Liver (tissue), 3 donors: ENCODE results near the gene PAPPA.

Experiments used
- EGR1 ChIP-seq, 2 donors: IDR thresholded peaks; 2 replicates each; pipeline ENCODE4 v1.6.1; 2016 to 2018; ENCODE audit warnings: antibody characterized with exemption in 2 of 2, low read depth in 2 of 2
- GABPA ChIP-seq, 2 donors: IDR thresholded peaks in 1 of 2; conservative IDR thresholded peaks in 1 of 2; 2 replicates each; pipeline ENCODE4 v1.6.1; 2016; ENCODE audit warnings: antibody characterized with exemption in 2 of 2, mild to moderate bottlenecking in 1 of 2, moderate library complexity in 1 of 2
- RAD21 ChIP-seq, 2 donors: IDR thresholded peaks; 2 replicates each; pipeline ENCODE4 v1.6.1; 2016; ENCODE audit warnings: antibody characterized with exemption in 2 of 2, mild to moderate bottlenecking in 2 of 2
- RXRA ChIP-seq, 2 donors: IDR thresholded peaks; 2 replicates each; pipeline ENCODE4 v1.6.1; 2017 to 2018; ENCODE audit warnings: antibody characterized with exemption in 2 of 2, mild to moderate bottlenecking in 1 of 2
- TAF1 ChIP-seq: conservative IDR thresholded peaks from 2 replicates; pipeline ENCODE4 v1.6.1; 2016; ENCODE audit warnings: antibody characterized with exemption, mild to moderate bottlenecking
- TF ChIP-seq, protein P1 (sequence below): fragments of 150-350 bp; IDR thresholded peaks from 2 replicates; pipeline ENCODE4 v1.5.1; 2017; ENCODE audit warnings: improper control_type of control experiment, low read depth, low read length; ENCODE audit not compliant: missing input control
- donor health status: healthy.
- donor health status: healthy.

DNA sequence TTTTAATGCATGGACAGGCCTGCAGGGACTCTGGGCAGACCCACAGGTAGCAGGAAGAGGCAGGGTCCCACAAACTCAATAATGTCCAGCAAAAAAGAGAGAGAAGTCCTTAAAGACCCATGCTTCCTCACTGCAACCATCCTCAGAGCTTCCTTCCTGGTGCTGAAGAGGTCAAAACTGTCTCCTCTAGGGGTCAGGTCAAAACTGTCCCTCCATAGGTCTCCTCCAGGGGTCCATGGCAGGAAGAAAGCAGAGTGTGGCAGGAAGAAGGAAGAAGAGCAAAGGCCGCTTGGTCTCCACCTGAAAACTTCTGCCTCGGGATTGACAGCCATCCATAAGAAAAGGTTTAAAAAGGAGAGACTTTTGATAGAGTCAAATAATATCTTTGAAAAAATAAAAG is 271.7 kb downstream of the PAPPA start:
- no peak for TF ChIP-seq EGR1 (IDR thresholded peaks at IDR 0.05; ENCODE audit: low read depth in 2 of 2)
- TF ChIP-seq RAD21 (IDR thresholded peaks at IDR 0.05), result no peak
- TF ChIP-seq, protein P1, sequence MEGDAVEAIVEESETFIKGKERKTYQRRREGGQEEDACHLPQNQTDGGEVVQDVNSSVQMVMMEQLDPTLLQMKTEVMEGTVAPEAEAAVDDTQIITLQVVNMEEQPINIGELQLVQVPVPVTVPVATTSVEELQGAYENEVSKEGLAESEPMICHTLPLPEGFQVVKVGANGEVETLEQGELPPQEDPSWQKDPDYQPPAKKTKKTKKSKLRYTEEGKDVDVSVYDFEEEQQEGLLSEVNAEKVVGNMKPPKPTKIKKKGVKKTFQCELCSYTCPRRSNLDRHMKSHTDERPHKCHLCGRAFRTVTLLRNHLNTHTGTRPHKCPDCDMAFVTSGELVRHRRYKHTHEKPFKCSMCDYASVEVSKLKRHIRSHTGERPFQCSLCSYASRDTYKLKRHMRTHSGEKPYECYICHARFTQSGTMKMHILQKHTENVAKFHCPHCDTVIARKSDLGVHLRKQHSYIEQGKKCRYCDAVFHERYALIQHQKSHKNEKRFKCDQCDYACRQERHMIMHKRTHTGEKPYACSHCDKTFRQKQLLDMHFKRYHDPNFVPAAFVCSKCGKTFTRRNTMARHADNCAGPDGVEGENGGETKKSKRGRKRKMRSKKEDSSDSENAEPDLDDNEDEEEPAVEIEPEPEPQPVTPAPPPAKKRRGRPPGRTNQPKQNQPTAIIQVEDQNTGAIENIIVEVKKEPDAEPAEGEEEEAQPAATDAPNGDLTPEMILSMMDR, result no peak
- TF ChIP-seq TAF1, result no peak
- TF ChIP-seq RXRA (IDR thresholded peaks at IDR 0.05), result no peak
- no peak for TF ChIP-seq GABPA (IDR thresholded peaks at IDR 0.05 in 1 of 2, conservative IDR thresholded peaks at IDR 0.05 in 1 of 2)
